A549 treated with Mapracorat at 1 μM for 4 hours (cell line): Measurements from ENCODE around the gene PIGX. TPM values are rescaled to one million over a fixed set of nuclear protein-coding genes. Genes with fewer than 3 reads are reported as not detected.

ENCODE experiments used
- total RNA-seq: library from RNA; stranded (reverse); fragments of 200-300 nt; extraction: Qiagen RNA extraction; gene quantifications from 5 replicates; pipeline ENCODE4 v1.2.3, GENCODE V29; 2022

The PIGX gene
- 26.7 to 33.4 TPM (median 31.7 TPM) in 5 replicates for total RNA-seq

DNA sequence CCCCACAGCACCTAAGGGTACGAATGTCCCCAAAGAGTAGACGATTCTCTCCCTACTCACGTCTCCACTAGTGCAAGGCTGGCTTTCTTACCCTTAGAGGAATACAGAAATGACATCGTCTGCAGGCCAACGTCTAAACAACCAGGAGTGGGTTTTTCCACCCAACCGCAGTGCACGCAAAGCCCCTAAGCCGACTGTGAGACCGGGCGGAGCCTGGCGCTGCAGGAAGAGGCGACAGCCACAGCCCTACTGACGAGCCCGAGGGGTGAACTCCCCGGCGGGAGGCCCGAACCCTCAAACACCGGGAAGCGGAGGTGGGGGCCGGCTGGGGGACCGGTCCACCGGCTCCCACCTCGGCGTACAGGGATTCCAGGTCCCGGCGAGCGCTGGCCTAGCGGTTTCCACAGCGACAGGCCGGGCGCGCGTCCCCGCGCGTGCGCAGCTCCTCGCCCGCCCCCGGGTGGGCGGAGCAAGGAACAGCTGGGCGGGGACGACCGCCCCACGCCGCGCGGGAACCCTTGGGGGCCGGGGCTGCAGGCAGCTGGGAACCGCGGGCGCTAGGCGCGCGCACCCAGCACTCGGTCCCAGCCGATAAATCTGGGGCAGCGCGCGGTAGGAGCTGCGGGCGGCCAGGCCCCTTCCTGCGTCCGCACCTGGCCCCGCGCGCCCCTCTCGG, at the start of gene PIGX, which contains the start of gene CEP19:
Gene PIGX, plus strand, starts transcription at position 540 of the 676 bp plus-strand sequence.
Gene CEP19, minus strand, starts transcription at position 413 of the 676 bp plus-strand sequence. CDS start 3,593 bp downstream, outside the sequence.

DNA sequence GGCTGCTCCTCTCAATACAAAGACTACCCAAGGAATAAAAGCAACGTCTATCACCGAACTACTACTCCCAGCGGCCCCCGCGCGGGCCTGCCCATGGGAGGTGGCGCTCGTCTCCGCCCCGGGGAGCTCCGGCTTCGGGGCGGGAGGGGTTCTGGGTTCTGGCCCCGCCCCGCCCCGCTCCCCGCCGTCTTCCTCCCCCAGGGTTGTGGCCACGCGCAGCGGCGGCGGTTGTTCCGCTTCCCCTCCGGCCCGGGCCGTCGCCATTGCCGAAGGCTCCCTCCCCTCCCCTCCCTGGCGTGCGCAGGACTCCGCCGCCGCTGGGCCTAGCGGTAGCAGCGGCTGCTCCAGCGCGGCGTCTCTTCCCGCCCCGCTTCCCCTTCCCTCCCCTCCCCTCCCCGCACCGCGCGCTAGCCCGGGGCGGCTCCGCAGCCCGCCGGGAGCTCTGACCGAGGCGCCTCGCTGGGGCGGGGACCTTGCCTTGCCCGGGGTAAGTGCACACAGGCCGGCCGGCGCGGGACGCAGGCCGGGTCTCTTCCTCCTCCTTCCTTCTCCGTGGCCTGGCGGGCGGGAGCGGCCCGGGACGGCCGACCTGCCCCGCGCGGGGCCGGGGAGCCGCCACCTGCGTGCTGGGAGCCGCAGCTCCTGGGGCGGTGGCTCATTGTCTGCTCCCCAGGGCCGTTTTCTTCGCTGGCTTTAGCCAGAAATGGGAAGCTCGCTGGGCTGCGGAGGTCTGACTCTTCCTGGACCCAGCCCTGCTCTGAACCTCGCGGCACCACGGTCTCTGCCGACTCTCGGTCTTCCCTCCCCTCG, 27.7 kb downstream of the PIGX start, which contains the start of gene PAK2:
Gene PAK2, plus strand, starts transcription at position 187 of the 810 bp plus-strand sequence. CDS start 42,790 bp downstream, outside the sequence.

Other genes with a start within 250 kb of the PIGX start
- 3.4 to 4.9 TPM (median 4.0 TPM) in 5 replicates for gene RNF168, start 208.6 kb upstream of the PIGX start, total RNA-seq
- not detected in 5 replicates for gene SMCO1, start 197.0 kb upstream of the PIGX start, total RNA-seq
- gene WDR53, start 143.8 kb upstream of the PIGX start, total RNA-seq, result 7.4 to 11.3 TPM (median 9.8 TPM) in 5 replicates
- 6.3 to 7.2 TPM (median 6.5 TPM) in 5 replicates for gene FBXO45, start 143.7 kb upstream of the PIGX start, total RNA-seq
- not detected in 5 replicates for gene NRROS, start 72.7 kb upstream of the PIGX start, total RNA-seq
- gene CEP19, start 127 bp upstream of the PIGX start, total RNA-seq, result 2.1 to 2.7 TPM (median 2.6 TPM) in 5 replicates
- gene PAK2, start 27.5 kb downstream of the PIGX start, total RNA-seq, result 32.1 to 44.0 TPM (median 38.9 TPM) in 5 replicates
- gene SENP5, start 155.5 kb downstream of the PIGX start, total RNA-seq, result 5.1 to 6.7 TPM (median 6.1 TPM) in 5 replicates
- 42.1 to 45.5 TPM (median 43.0 TPM) in 5 replicates for gene NCBP2, start 230.2 kb downstream of the PIGX start, total RNA-seq